ENCODE measurements around the gene RMI2. TPM values are rescaled to one million over a fixed set of nuclear protein-coding genes. Genes with fewer than 3 reads are reported as not detected.

Gene RMI2
- total and polyA plus RNA-seq, 2 of the 8 experiments (the other 6 are each of a cell fraction or from before 2014, with no cell fraction given), result 58.2 to 96.0 TPM

- Histone ChIP-seq H2BK120ac (replicated peaks; ENCODE audit: low read depth, low read length) (peak overlapping the region; percentile 36), H4K20me1 (replicated peaks in 1 of 2; ENCODE audit: control insufficient read depth in 1 of 2, insufficient read depth in 2 of 2, low read length in 2 of 2) (no peaks in the 10 kb centered on the region), H3K14ac (ENCODE audit: insufficient read length) (no peak overlapping the region), H2BK15ac (ENCODE audit: low read length) (peak overlapping the region; percentile 72; the same call in 1 of the 2 replicates), H4K5ac (ENCODE audit: insufficient read length, low read depth, low read length) (peak overlapping the region; percentile 34), H3K27ac (ENCODE audit: low read depth, low read length) (no peak overlapping the region), H4K91ac (replicated peaks; ENCODE audit: insufficient read length, low read length) (peak overlapping the region; percentile 68), H4K8ac (ENCODE audit: extremely low read depth, insufficient read depth, low read length) (peak overlapping the region; percentile 53; the same call in 1 of the 2 replicates), H3K23ac (ENCODE audit: insufficient read length) (no peak overlapping the region), H2AFZ (ENCODE audit: low read length) (0 out of 2 replicates have a peak overlapping the region, but pooled peaks have one; percentile 9), H2BK12ac (ENCODE audit: low read depth, low read length) (peak overlapping the region; percentile 90; the same call in 1 of the 2 replicates), H3K79me1 (ENCODE audit: low read depth, low read length) (no peaks in the 10 kb centered on the region), H3K4me1 (replicated peaks in 1 of 4; ENCODE audit: control insufficient read depth in 3 of 4, insufficient read depth in 4 of 4, low read length in 3 of 4) (peaks cover 5 to 9% (median 9%) of the 10 kb centered on the region in 4 experiments), H3K23me2 (ENCODE audit: low read depth, low read length) (no peaks in the 10 kb centered on the region), H2BK20ac (ENCODE audit: low read length) (peak overlapping the region; percentile 6; the same call in 1 of the 2 replicates), H2AK5ac (ENCODE audit: low read depth, low read length) (no peak overlapping the region), H3K56ac (replicated peaks; ENCODE audit: insufficient read length, low read depth, low read length) (no peak overlapping the region), H3K4me2 (ENCODE audit: insufficient read depth in 1 of 2, low read depth in 2 of 2, low read length in 2 of 2) (peak overlapping the region; percentile 7 to 22; a peak in 2 of 4 replicates), H3K4me3 (ENCODE audit: extremely low read depth in 1 of 4, insufficient read depth in 2 of 4, low read depth in 3 of 4, low read length in 4 of 4) (no peak overlapping the region), H3K4ac (replicated peaks; ENCODE audit: insufficient read length, low read depth, low read length) (no peak overlapping the region), H3K9ac (replicated peaks in 1 of 4; ENCODE audit: extremely low read depth in 1 of 4, low read depth in 3 of 4, low read length in 3 of 4) (no peak overlapping the region), H3K36me3 (ENCODE audit: control insufficient read depth in 2 of 4, insufficient read depth in 4 of 4, low read length in 3 of 4) (no peaks in the 10 kb centered on the region), H3K9me3 (ENCODE audit: insufficient read depth in 2 of 2, low read depth in 1 of 2, low read length in 1 of 2) (no peaks in the 10 kb centered on the region), H3K18ac (ENCODE audit: extremely low read depth, low read length) (peak overlapping the region; percentile 83), H2BK5ac (ENCODE audit: low read depth, low read length) (0 out of 2 replicates have a peak overlapping the region, but pooled peaks have one; percentile 26), H3K79me2 (ENCODE audit: control insufficient read depth in 1 of 2, insufficient read depth in 2 of 2, low read length in 2 of 2) (no peaks in the 10 kb centered on the region), H3K27me3 (replicated peaks in 1 of 4; ENCODE audit: control insufficient read depth in 3 of 4, extremely low read depth in 1 of 4, insufficient read depth in 3 of 4, low read length in 3 of 4) (no peaks in the 10 kb centered on the region)
- DNase-seq (ENCODE audit: low read depth in 1 of 2, low spot score in 2 of 2) (peak in 1 of 2 experiments; percentile 66), FAIRE-seq (no peak)
- CTCF ChIA-PET (ENCODE audit: partially characterized antibody), result interaction anchor here (0.8 to 3.8 kb wide), 7 partner anchors 13 to 80 kb away, joined by 3 to 13 read pairs (median 4); partner anchors contain the start of genes SOCS1 and TNP2
- POLR2A ChIA-PET (ENCODE audit: partially characterized antibody), result interaction anchor here (0.8 to 2.7 kb wide), 9 partner anchors 9 to 42 kb away, joined by 3 to 11 read pairs (median 4); partner anchors contain the start of gene SOCS1
- WGBS, 2 experiments (ENCODE audit: extremely low coverage in 1 of 2, insufficient coverage in 1 of 2, insufficient read length in 1 of 2, insufficient replicate concordance in 2 of 2, low coverage in 1 of 2, low lambda C conversion rate in 2 of 2, missing lambda C conversion rate in 1 of 2), result 37% methylated on average over 18 of the region's 19 CpGs; no CpG with 5 or more reads in 1 of the 2 experiments
- TF ChIP-seq CBX8 (IDR thresholded peaks at IDR 0.05; ENCODE audit: borderline replicate concordance, low read depth, low read length), result no peak
- no peak for TF ChIP-seq NANOG (IDR thresholded peaks at IDR 0.05; ENCODE audit: insufficient read depth, low read depth, low read length, poor library complexity, severe bottlenecking)
- TF ChIP-seq KDM4A (IDR thresholded peaks at IDR 0.05; ENCODE audit: low read depth, low read length, severe bottlenecking), result no peak
- no peak for TF ChIP-seq POLR2A (IDR thresholded peaks at IDR 0.05; ENCODE audit: control extremely low read depth in 1 of 2, low read depth in 2 of 2, low read length in 2 of 2)
- no peak for TF ChIP-seq HDAC6 (IDR thresholded peaks at IDR 0.05; ENCODE audit: low read depth, low read length)
- no peak for TF ChIP-seq EP300 (IDR thresholded peaks at IDR 0.05; ENCODE audit: borderline replicate concordance in 1 of 2, low read depth in 2 of 2, low read length in 2 of 2)
- no peak for TF ChIP-seq SP1 (IDR thresholded peaks at IDR 0.05; ENCODE audit: low read depth, low read length)
- TF ChIP-seq RNF2 (IDR thresholded peaks at IDR 0.05; ENCODE audit: borderline replicate concordance, low read depth, low read length, missing control alignments, poor library complexity, severe bottlenecking), result no peak
- no peak for TF ChIP-seq TCF12 (IDR thresholded peaks at IDR 0.05; ENCODE audit: low read depth, low read length)
- no peak for TF ChIP-seq CBX5 (IDR thresholded peaks at IDR 0.05; ENCODE audit: low read depth, low read length)
- TF ChIP-seq SIN3A (conservative IDR thresholded peaks at IDR 0.05 in 1 of 2, IDR thresholded peaks at IDR 0.05 in 1 of 2; ENCODE audit: low read depth in 1 of 2, low read length in 2 of 2), result 0 out of 4 replicates have a peak, but pooled peaks of 1 of the 2 experiments have one; percentile 45
These were observed 47.6 kb upstream of the RMI2 start for GRCh38 chr16:11297492-11298142.
